Stomach (tissue), 9 donors: ENCODE results near the gene MARCHF2. TPM values are rescaled to one million over a fixed set of nuclear protein-coding genes. Genes with fewer than 3 reads are reported as not detected.
A peak's percentile ranks its signal among the peaks of the same experiment; 100 is the strongest.

Experiments used
- DNase-seq, 2 donors: peaks; one replicate each; pipeline versions ENCODE4 v3.0.0 to v3.0.0-alpha.2; 2013 to 2019
- H3K27ac ChIP-seq, 5 donors: fragments of 200-600 bp in 4 of 5; sonication (generic) in 4 of 5; one replicate each; pipeline ENCODE4 v1.5.1; 2013 to 2019; ENCODE audit warnings: mild to moderate bottlenecking in 1 of 5, moderate library complexity in 1 of 5
- H3K27me3 ChIP-seq, 3 donors: fragments of 200-600 bp; sonication (generic); one replicate each; pipeline ENCODE4 v1.5.1; 2017 to 2019; ENCODE audit warnings: mixed run types in 1 of 3
- H3K36me3 ChIP-seq, 4 donors: fragments of 200-600 bp; sonication (generic); 1 replicate in 3 of 4; 2 replicates in 1 of 4; pipeline ENCODE4 v1.5.1; 2016 to 2019
- H3K4me1 ChIP-seq, 4 donors: fragments of 200-600 bp; sonication (generic); one replicate each; pipeline ENCODE4 v1.5.1; 2016 to 2019
- H3K4me3 ChIP-seq, 4 donors: fragments of 200-600 bp; sonication (generic) in 3 of 4; one replicate each; pipeline ENCODE4 v1.5.1; 2016 to 2019; ENCODE audit warnings: mild to moderate bottlenecking in 1 of 4
- H3K9me3 ChIP-seq, 4 donors: fragments of 200-600 bp; sonication (generic); one replicate each; pipeline ENCODE4 v1.5.1; 2016 to 2019
- EP300 ChIP-seq: sonication (generic); formaldehyde crosslinking; IDR thresholded peaks from one replicate; pipeline ENCODE4 v1.6.1; 2017; ENCODE audit warnings: antibody characterized with exemption
- POLR2A ChIP-seq, 4 donors: fragments of 450-650 bp; IDR thresholded peaks; one replicate each; pipeline ENCODE4 v1.6.1; 2016; ENCODE audit warnings: antibody characterized with exemption in 4 of 4, control low read depth in 2 of 4, mild to moderate bottlenecking in 1 of 4, moderate library complexity in 1 of 4
- POLR2AphosphoS5 ChIP-seq, 3 donors: sonication (generic); formaldehyde crosslinking; IDR thresholded peaks; one replicate each; pipeline ENCODE4 v1.6.1; 2016; ENCODE audit warnings: antibody characterized with exemption in 3 of 3
- WGBS, 5 donors: extraction: QIAGEN DNeasy Blood & Tissue Kit in 3 of 5; methylation state at CpG; one replicate each; pipeline versions ENCODE4 v1.1.5 to v1.1.7; 2013 to 2018; 5-methylcytosine and 5-hydroxymethylcytosine counted together
- intact Hi-C: fragments of 100-400 bp; cut with DNase I; formaldehyde crosslinking; loops from one replicate; pipeline ENCODE4 v1.15.1; 2023; ENCODE audit warnings: low total_unique reads
- polyA plus RNA-seq, 3 donors: library from polyadenylated mRNA; stranded (reverse); fragments of 200-250 nt; gene quantifications; one replicate each; pipeline ENCODE4 v1.2.3, GENCODE V29; 2013
- total RNA-seq, 5 donors: library from RNA; depleted of rRNA; stranded (reverse); fragments of >200 nt; gene quantifications; one replicate each; pipeline versions ENCODE4 v1.1.0 to v1.2.3, GENCODE V29; 2014 to 2016
- TF ChIP-seq, protein P1 (sequence below), 7 experiments: fragments of 450-650 bp in 4 of 7; fragments of 200-600 bp in 3 of 7; sonication (generic) in 3 of 7; IDR thresholded peaks; one replicate each; pipeline ENCODE4 v1.5.1; 2016 to 2019; ENCODE audit warnings: antibody characterized with exemption in 7 of 7, control low read depth in 2 of 7, mild to moderate bottlenecking in 1 of 7
- donor health status: healthy with polysubstance abuse.
- donor health status: Bipolar disorder and iron deficiency.
- donor health status: healthy.

The MARCHF2 gene
- total and polyA plus RNA-seq, 8 donors: 23.5 to 98.2 (median 35.8) TPM

DNA sequence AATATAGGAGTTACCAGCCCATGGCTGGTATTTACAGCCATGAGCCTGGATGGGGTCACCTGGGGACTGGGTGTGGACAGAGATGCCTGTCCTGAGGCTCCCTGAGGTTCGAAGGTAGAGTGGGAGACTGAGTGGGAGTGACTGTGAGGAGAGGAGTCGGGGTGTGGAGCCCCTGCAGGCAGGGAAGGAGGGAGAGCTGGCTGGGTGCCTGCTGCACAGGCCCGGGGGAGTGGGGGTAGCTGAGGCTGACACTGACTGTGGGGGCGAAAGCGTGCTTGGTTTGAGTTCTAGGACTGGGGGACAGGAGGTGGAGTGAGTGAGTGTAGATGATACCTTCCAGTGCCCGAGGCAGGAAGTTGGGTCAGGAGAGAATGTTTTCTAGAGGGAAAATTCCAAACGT is 15.8 kb upstream of the MARCHF2 start:
- H3K4me3 ChIP-seq: no peak overlapping the region
- H3K4me1 ChIP-seq: peaks cover 45 to 64% (median 61%) of the 10 kb centered on the region in 4 donors
- peaks cover 24 to 44% (median 40%) of the 10 kb centered on the region in 4 donors for H3K36me3 ChIP-seq

DNA sequence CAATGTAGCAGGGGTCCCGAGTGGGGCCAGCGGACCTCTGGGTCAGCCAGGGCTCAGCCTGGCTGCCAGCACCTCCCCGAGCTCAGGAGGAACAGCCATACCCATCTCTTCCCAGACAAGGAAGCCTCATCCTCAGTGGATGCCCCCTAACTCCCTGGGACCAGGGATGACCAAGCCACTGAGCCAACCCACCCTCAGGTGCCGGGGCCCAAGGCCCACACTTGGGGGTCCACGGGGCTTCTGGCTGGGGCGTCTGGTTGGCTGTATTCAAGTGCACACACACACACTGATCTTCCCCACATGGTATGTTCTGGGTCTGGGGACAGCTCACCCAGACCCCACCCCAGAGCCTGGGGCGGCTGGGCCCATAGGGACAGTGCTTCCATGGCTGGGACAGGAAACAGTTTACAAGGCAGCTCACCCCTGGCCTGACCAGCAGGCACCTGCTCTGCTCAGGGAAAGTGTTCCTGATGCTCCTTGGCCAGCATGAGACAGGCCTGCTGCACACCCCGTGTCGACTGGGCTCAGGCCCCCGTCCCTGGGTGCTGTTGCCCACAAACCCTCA is 15.3 kb upstream of the MARCHF2 start:
- H3K9me3 ChIP-seq: no peaks in the 10 kb centered on the region
- no peak for TF ChIP-seq POLR2A (IDR thresholded peaks at IDR 0.05)
- TF ChIP-seq, protein P1, sequence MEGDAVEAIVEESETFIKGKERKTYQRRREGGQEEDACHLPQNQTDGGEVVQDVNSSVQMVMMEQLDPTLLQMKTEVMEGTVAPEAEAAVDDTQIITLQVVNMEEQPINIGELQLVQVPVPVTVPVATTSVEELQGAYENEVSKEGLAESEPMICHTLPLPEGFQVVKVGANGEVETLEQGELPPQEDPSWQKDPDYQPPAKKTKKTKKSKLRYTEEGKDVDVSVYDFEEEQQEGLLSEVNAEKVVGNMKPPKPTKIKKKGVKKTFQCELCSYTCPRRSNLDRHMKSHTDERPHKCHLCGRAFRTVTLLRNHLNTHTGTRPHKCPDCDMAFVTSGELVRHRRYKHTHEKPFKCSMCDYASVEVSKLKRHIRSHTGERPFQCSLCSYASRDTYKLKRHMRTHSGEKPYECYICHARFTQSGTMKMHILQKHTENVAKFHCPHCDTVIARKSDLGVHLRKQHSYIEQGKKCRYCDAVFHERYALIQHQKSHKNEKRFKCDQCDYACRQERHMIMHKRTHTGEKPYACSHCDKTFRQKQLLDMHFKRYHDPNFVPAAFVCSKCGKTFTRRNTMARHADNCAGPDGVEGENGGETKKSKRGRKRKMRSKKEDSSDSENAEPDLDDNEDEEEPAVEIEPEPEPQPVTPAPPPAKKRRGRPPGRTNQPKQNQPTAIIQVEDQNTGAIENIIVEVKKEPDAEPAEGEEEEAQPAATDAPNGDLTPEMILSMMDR (IDR thresholded peaks at IDR 0.05): no peak
- TF ChIP-seq EP300: no peak
- no peak for TF ChIP-seq POLR2AphosphoS5 (IDR thresholded peaks at IDR 0.05)
- WGBS, 5 donors: 69 to 86% (median 79%) methylated on average over 6 to 10 of the region's 10 CpGs
- no peak for DNase-seq
- peaks cover 30 to 49% (median 45%) of the 10 kb centered on the region in 4 donors for H3K36me3 ChIP-seq
- peaks cover 40 to 58% (median 56%) of the 10 kb centered on the region in 4 donors for H3K4me1 ChIP-seq
- H3K27me3 ChIP-seq: no peaks in the 10 kb centered on the region
- no peak overlapping the region for H3K4me3 ChIP-seq
- intact Hi-C loops: no loop called here
- H3K27ac ChIP-seq: peak overlapping the region in 3 of 5 donors; percentile 37 to 100 (median 60)

More for the DNA sequence above, 15.8 kb upstream of the MARCHF2 start:
- intact Hi-C loops: no loop called here
- 48 to 54% (median 51%) methylated on average over 7 of the region's 7 CpGs for WGBS, 5 donors
- no peaks in the 10 kb centered on the region for H3K27me3 ChIP-seq
- DNase-seq: no peak
- TF ChIP-seq, protein P1 (IDR thresholded peaks at IDR 0.05): no peak
- TF ChIP-seq POLR2AphosphoS5 (IDR thresholded peaks at IDR 0.05) (no peak), EP300 (no peak), POLR2A (IDR thresholded peaks at IDR 0.05) (no peak)
- H3K9me3 ChIP-seq: no peaks in the 10 kb centered on the region
- H3K27ac ChIP-seq: peak overlapping the region in 4 of 5 donors; percentile 11 to 100 (median 48)

DNA sequence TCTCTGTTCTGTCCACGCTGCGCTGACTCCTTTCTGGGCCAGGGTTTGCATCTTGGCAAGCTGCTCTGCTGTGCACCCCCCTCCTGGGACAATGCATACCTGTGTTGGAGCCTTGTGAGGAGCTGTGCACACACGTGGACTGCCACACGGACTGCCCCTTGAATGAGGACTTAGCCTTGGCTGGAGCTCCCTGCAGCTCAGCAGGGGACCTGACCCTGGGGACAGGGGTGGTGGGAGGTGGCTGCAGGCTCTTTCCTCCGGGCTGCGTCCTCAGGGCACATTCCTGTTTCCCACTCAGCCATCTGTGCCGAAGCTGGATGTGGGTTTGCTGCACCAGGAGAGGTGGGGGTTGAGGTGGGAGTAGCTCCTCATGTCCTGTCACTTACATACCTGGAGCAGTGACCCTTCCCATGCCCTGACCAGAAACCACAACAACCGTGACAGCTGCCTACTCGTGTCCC is 14.8 kb upstream of the MARCHF2 start:
- Histone ChIP-seq H3K36me3 (peaks cover 35 to 54% (median 51%) of the 10 kb centered on the region in 4 donors), H3K9me3 (no peaks in the 10 kb centered on the region), H3K4me3 (no peak overlapping the region), H3K27me3 (no peaks in the 10 kb centered on the region), H3K4me1 (peaks cover 35 to 53% (median 51%) of the 10 kb centered on the region in 4 donors), H3K27ac (peak overlapping the region in 1 of 5 donors; percentile 14)
- 30 to 68% (median 57%) methylated on average over 4 to 9 of the region's 9 CpGs for WGBS, 5 donors
- TF ChIP-seq POLR2AphosphoS5 (IDR thresholded peaks at IDR 0.05) (no peak), POLR2A (IDR thresholded peaks at IDR 0.05) (no peak), EP300 (no peak)
- TF ChIP-seq, protein P1 (IDR thresholded peaks at IDR 0.05): no peak
- DNase-seq: no peak
- intact Hi-C loops: no loop called here

DNA sequence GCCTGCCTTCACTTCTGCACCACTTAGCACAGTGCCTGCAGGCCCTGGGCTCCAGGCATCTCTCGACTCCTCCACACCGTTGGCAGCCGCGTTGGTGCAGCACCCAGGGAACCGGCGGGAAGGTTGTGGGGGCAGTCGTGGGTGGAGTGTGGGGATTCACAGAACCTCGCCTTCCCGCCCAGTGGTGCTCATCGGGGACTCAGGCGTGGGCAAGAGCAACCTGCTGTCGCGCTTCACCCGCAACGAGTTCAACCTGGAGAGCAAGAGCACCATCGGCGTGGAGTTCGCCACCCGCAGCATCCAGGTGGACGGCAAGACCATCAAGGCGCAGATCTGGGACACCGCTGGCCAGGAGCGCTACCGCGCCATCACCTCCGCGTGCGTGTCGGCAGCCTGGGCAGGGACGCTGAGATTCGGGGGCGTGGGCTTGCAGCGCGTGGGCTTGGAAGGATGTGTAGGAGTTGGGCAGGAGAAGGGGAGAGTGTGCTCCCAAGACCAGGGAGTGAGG is 13.4 kb upstream of the MARCHF2 start:
- no peak overlapping the region for H3K4me3 ChIP-seq
- no peak for DNase-seq
- H3K27ac ChIP-seq: no peak overlapping the region
- no peaks in the 10 kb centered on the region for H3K27me3 ChIP-seq
- WGBS, 5 donors: 91 to 95% (median 94%) methylated on average over 25 to 34 of the region's 34 CpGs
- peaks cover 21 to 39% (median 37%) of the 10 kb centered on the region in 4 donors for H3K4me1 ChIP-seq
- TF ChIP-seq POLR2A (IDR thresholded peaks at IDR 0.05): no peak
- intact Hi-C loops: loop anchor here (10.0 kb wide), 1 partner anchor 105 kb away; the partner anchor contains the start of gene PRAM1
- H3K9me3 ChIP-seq: no peaks in the 10 kb centered on the region
- peaks cover 48 to 68% (median 64%) of the 10 kb centered on the region in 4 donors for H3K36me3 ChIP-seq
